IMR-90 (cell line): ENCODE measurements around the gene HDGF. TPM values are rescaled to one million over a fixed set of nuclear protein-coding genes. Genes with fewer than 3 reads are reported as not detected.

Experiments
- ATAC-seq: fragments of 200-7000 bp; cut with Tn5 transposase; 2 replicates; pipeline ENCODE4 v1.9.1; 2020; ENCODE audit warnings: low read depth, mild to moderate bottlenecking, moderate library complexity
- BruUV-seq: library from RNA; stranded (reverse); fragments of 400-500 nt; replicated peaks from 2 replicates; lab custom pipeline; 2021; lab: Mats Ljungman, UMichigan
- CTCF ChIA-PET: fragments of 300-600 bp; formaldehyde crosslinking; extraction: SDS; loops from one replicate; lab custom pipeline; 2021; ENCODE audit warnings: antibody characterized with exemption; lab: Yijun Ruan, JAX
- POLR2A ChIA-PET: fragments of 300-600 bp; sonication (Branson Sonifier 250); formaldehyde crosslinking; loops from one replicate; lab custom pipeline; 2022; ENCODE audit warnings: antibody characterized with exemption; ENCODE audit not compliant: unreplicated experiment; lab: Charles Lee
- DNase-seq: peaks from one replicate; pipeline ENCODE4 v3.0.0; 2013
- H2AFZ ChIP-seq: replicated peaks from 2 replicates; pipeline ENCODE3; 2013; ENCODE audit warnings: low read length, mild to moderate bottlenecking; ENCODE audit not compliant: poor library complexity
- H2AK5ac ChIP-seq: 2 replicates; pipeline ENCODE4 v1.6.1; 2013; ENCODE audit warnings: low read depth, low read length, inconsistent platforms
- H2AK9ac ChIP-seq: replicated peaks from 2 replicates; pipeline ENCODE3; 2013; ENCODE audit warnings: mild to moderate bottlenecking, low read depth, low read length, moderate library complexity; ENCODE audit not compliant: poor library complexity
- H2BK120ac ChIP-seq: 2 replicates; pipeline ENCODE4 v1.6.1; 2013; ENCODE audit warnings: low read depth, low read length, inconsistent platforms
- H2BK15ac ChIP-seq: 3 replicates; pipeline ENCODE4 v1.6.1; 2013; ENCODE audit warnings: low read depth, low read length, inconsistent platforms
- H2BK20ac ChIP-seq: 2 replicates; pipeline ENCODE4 v1.6.1; 2013; ENCODE audit warnings: low read depth, mild to moderate bottlenecking, inconsistent platforms, low read length, moderate library complexity
- H2BK5ac ChIP-seq: 2 replicates; pipeline ENCODE4 v1.6.1; 2013; ENCODE audit warnings: mild to moderate bottlenecking, low read depth, low read length, inconsistent platforms; ENCODE audit not compliant: poor library complexity, severe bottlenecking
- H3K14ac ChIP-seq: replicated peaks from 2 replicates; pipeline ENCODE4 v1.6.1; 2013; ENCODE audit warnings: low read depth, low read length, inconsistent platforms
- H3K18ac ChIP-seq: 2 replicates; pipeline ENCODE4 v1.6.1; 2013; ENCODE audit warnings: low read depth, low read length, control low read depth
- H3K23ac ChIP-seq: 2 replicates; pipeline ENCODE4 v1.6.1; 2013; ENCODE audit warnings: low read depth, low read length, inconsistent platforms
- H3K27ac ChIP-seq: 2 replicates; pipeline ENCODE4 v1.5.1; 2013; ENCODE audit warnings: mild to moderate bottlenecking, control low read depth, low read length; ENCODE audit not compliant: insufficient read depth
- H3K27me3 ChIP-seq: 2 replicates; pipeline ENCODE4 v1.6.1; 2013; ENCODE audit warnings: low read length; ENCODE audit not compliant: control insufficient read depth, insufficient read depth
- H3K36me3 ChIP-seq: 2 replicates; pipeline ENCODE4 v1.6.1; 2013; ENCODE audit warnings: low read length, mixed read lengths; ENCODE audit not compliant: control insufficient read depth, insufficient read depth
- H3K4ac ChIP-seq: 2 replicates; pipeline ENCODE4 v1.6.1; 2013; ENCODE audit warnings: low read depth, low read length, inconsistent platforms
- H3K4me1 ChIP-seq: 2 replicates; pipeline ENCODE4 v1.6.1; 2013; ENCODE audit warnings: low read length, mixed read lengths; ENCODE audit not compliant: control insufficient read depth, insufficient read depth
- H3K4me2 ChIP-seq: 2 replicates; pipeline ENCODE4 v1.6.1; 2013; ENCODE audit warnings: low read depth, mild to moderate bottlenecking, control low read depth, low read length, moderate library complexity
- H3K4me3 ChIP-seq: 2 replicates; pipeline ENCODE4 v1.5.1; 2013; ENCODE audit warnings: low read depth, mild to moderate bottlenecking, control low read depth, low read length, moderate library complexity; ENCODE audit not compliant: insufficient read depth
- H3K56ac ChIP-seq: 2 replicates; pipeline ENCODE4 v1.6.1; 2013; ENCODE audit warnings: low read length, inconsistent platforms; ENCODE audit not compliant: insufficient read depth; ENCODE audit errors: extremely low read depth
- H3K79me1 ChIP-seq, 2 experiments: 2 replicates each; pipeline ENCODE4 v1.6.1; 2013; ENCODE audit warnings: low read length in 2 of 2, inconsistent platforms in 1 of 2, low read depth in 1 of 2
- H3K9ac ChIP-seq: 2 replicates; pipeline ENCODE4 v1.6.1; 2013; ENCODE audit warnings: low read depth, low read length, control low read depth
- H3K9me1 ChIP-seq: 2 replicates; pipeline ENCODE4 v1.6.1; 2013; ENCODE audit warnings: low read length, inconsistent platforms; ENCODE audit not compliant: insufficient read depth
- H3K9me3 ChIP-seq: 2 replicates; pipeline ENCODE4 v1.6.1; 2013; ENCODE audit warnings: low read length; ENCODE audit not compliant: control insufficient read depth, insufficient read depth
- H4K20me1 ChIP-seq: 2 replicates; pipeline ENCODE4 v1.6.1; 2013; ENCODE audit warnings: low read length, inconsistent platforms; ENCODE audit not compliant: insufficient read depth
- H4K5ac ChIP-seq: 2 replicates; pipeline ENCODE4 v1.6.1; 2013; ENCODE audit warnings: mild to moderate bottlenecking, low read depth, low read length, control low read depth
- H4K8ac ChIP-seq, 2 experiments: 2 replicates each; pipeline ENCODE4 v1.6.1; 2013; ENCODE audit warnings: low read depth in 2 of 2, low read length in 2 of 2, control low read depth in 1 of 2, inconsistent platforms in 1 of 2
- H4K91ac ChIP-seq: 2 replicates; pipeline ENCODE4 v1.6.1; 2013; ENCODE audit warnings: low read depth, low read length, inconsistent platforms; ENCODE audit not compliant: insufficient read depth
- BHLHE40 ChIP-seq: fragments of 150-350 bp; IDR thresholded peaks from 2 replicates; pipeline ENCODE4 v1.6.1; 2016; ENCODE audit warnings: mild to moderate bottlenecking, low read depth, low read length
- CEBPB ChIP-seq: IDR thresholded peaks from 2 replicates; pipeline ENCODE4 v1.6.1; 2012; ENCODE audit warnings: low read depth, low read length, improper control_type of control experiment
- CHD1 ChIP-seq: IDR thresholded peaks from 2 replicates; pipeline ENCODE4 v1.6.1; 2012; ENCODE audit warnings: low read depth, low read length, improper control_type of control experiment
- CTCF ChIP-seq: conservative IDR thresholded peaks from 2 replicates; pipeline ENCODE4 v1.5.1; 2012; ENCODE audit warnings: mild to moderate bottlenecking, low read depth, low read length, improper control_type of control experiment
- ELK1 ChIP-seq: fragments of 150-350 bp; IDR thresholded peaks from 2 replicates; pipeline ENCODE4 v1.6.1; 2016; ENCODE audit warnings: low read depth, mild to moderate bottlenecking, low read length, moderate library complexity, borderline replicate concordance
- FOS ChIP-seq: fragments of 150-350 bp; IDR thresholded peaks from 2 replicates; pipeline ENCODE4 v1.6.1; 2016; ENCODE audit warnings: low read depth, low read length
- MAFK ChIP-seq: IDR thresholded peaks from 2 replicates; pipeline ENCODE4 v1.6.1; 2012; ENCODE audit warnings: low read depth, low read length, improper control_type of control experiment
- MAZ ChIP-seq: IDR thresholded peaks from 2 replicates; pipeline ENCODE4 v1.6.1; 2012; ENCODE audit warnings: low read depth, mild to moderate bottlenecking, low read length, improper control_type of control experiment, moderate library complexity, borderline replicate concordance
- MXI1 ChIP-seq: IDR thresholded peaks from 2 replicates; pipeline ENCODE4 v1.6.1; 2012; ENCODE audit warnings: low read depth, mild to moderate bottlenecking, low read length, moderate library complexity, borderline replicate concordance
- NFE2L2 ChIP-seq: fragments of 150-350 bp; IDR thresholded peaks from 2 replicates; pipeline ENCODE4 v1.6.1; 2016; ENCODE audit warnings: low read depth, mild to moderate bottlenecking, low read length
- POLR2A ChIP-seq: IDR thresholded peaks from 2 replicates; pipeline ENCODE4 v1.6.1; 2012; ENCODE audit warnings: mild to moderate bottlenecking, low read depth, low read length
- RAD21 ChIP-seq: IDR thresholded peaks from 2 replicates; pipeline ENCODE4 v1.6.1; 2012; ENCODE audit warnings: low read length, improper control_type of control experiment
- RCOR1 ChIP-seq: IDR thresholded peaks from 2 replicates; pipeline ENCODE4 v1.6.1; 2012; ENCODE audit warnings: mild to moderate bottlenecking, low read length, improper control_type of control experiment; ENCODE audit not compliant: insufficient replicate concordance
- RFX5 ChIP-seq: IDR thresholded peaks from 2 replicates; pipeline ENCODE4 v1.8.0; 2012; ENCODE audit warnings: low read depth, mild to moderate bottlenecking, low read length, moderate library complexity
- SMC3 ChIP-seq: fragments of 150-350 bp; IDR thresholded peaks from 2 replicates; pipeline ENCODE4 v1.6.1; 2016; ENCODE audit warnings: low read depth, mild to moderate bottlenecking, antibody characterized with exemption, low read length, moderate library complexity
- USF2 ChIP-seq: fragments of 150-350 bp; IDR thresholded peaks from 2 replicates; pipeline ENCODE4 v1.6.1; 2017; ENCODE audit warnings: mild to moderate bottlenecking, antibody characterized with exemption, low read length, low read depth
- WGBS, 2 experiments: methylation state at CpG; one replicate each; pipeline versions ENCODE4 v1.1.5 to v1.1.7; 2013; ENCODE audit warnings: missing lambda C conversion rate in 2 of 2; ENCODE audit not compliant: insufficient read length in 1 of 2; ENCODE audit errors: extremely low coverage in 2 of 2; 5-methylcytosine and 5-hydroxymethylcytosine counted together
- dilution Hi-C: fragments of 300-500 bp; cut with HindIII; formaldehyde crosslinking; loops from one replicate; pipeline ENCODE4 v1.14.3; 2018; ENCODE audit warnings: low sequenced_read_pairs; ENCODE audit not compliant: unreplicated experiment
- in situ Hi-C: fragments of 300-500 bp; cut with MboI; formaldehyde crosslinking; loops from 3 replicates; pipeline ENCODE4 v1.14.3; 2019; ENCODE audit warnings: low sequenced_read_pairs, inconsistent platforms, mixed read lengths
- intact Hi-C: fragments of 100-400 bp; cut with micrococcal nuclease; formaldehyde crosslinking; loops from 2 replicates; pipeline ENCODE4 v1.10.0; 2022
- polyA plus RNA-seq, 3 experiments: library from polyadenylated mRNA; depleted of rRNA; stranded (reverse); fragments of >200 nt; gene quantifications; 2 replicates each; pipeline ENCODE4 v1.2.3, GENCODE V29; 2012; ENCODE audit warnings: low replicate concordance in 1 of 3
- total RNA-seq: library from RNA; depleted of rRNA; stranded (reverse); fragments of >200 nt; gene quantifications from 2 replicates; pipeline ENCODE4 v1.2.3, GENCODE V29; 2012

HDGF gene
- total and polyA plus RNA-seq, 2 of the 4 experiments (the other 2 are of a cell fraction), result 94.6 to 123 TPM

- Histone ChIP-seq H2AK5ac (no peak overlapping the region), H3K4me1 (no peaks in the 10 kb centered on the region), H3K4me2 (no peak overlapping the region), H4K91ac (no peak overlapping the region), H3K9me1 (peaks cover 5% of the 10 kb centered on the region), H3K27ac (no peak overlapping the region), H3K14ac (no peak overlapping the region), H3K9me3 (no peaks in the 10 kb centered on the region), H3K9ac (no peak overlapping the region), H2AK9ac (no peak overlapping the region), H2BK5ac (no peak overlapping the region), H4K8ac (no peak overlapping the region), H3K4me3 (no peak overlapping the region), H3K56ac (no peak overlapping the region), H3K4ac (no peak overlapping the region), H2BK15ac (no peak overlapping the region), H4K5ac (no peak overlapping the region), H3K18ac (no peak overlapping the region), H2BK20ac (no peak overlapping the region), H3K79me1 (peaks cover 8 to 25% of the 10 kb centered on the region in 2 experiments), H2AFZ (no peak overlapping the region), H3K36me3 (peaks cover 32% of the 10 kb centered on the region), H2BK120ac (no peak overlapping the region), H4K20me1 (no peaks in the 10 kb centered on the region), H3K27me3 (no peaks in the 10 kb centered on the region), H3K23ac (no peak overlapping the region)
- POLR2A ChIA-PET, result no interaction called here
- BruUV-seq, result no TSS peak
- dilution Hi-C loops, result no loop called here
- TF ChIP-seq CEBPB (no peak), SMC3 (no peak), CHD1 (no peak), USF2 (no peak), MAFK (no peak), RFX5 (no peak), MAZ (no peak), NFE2L2 (no peak), RAD21 (no peak), ELK1 (no peak), RCOR1 (no peak), MXI1 (no peak), BHLHE40 (no peak), FOS (no peak), CTCF (no peak), POLR2A (no peak)
- intact Hi-C loops, result no loop called here
- DNase-seq (no peak), ATAC-seq (no peak)
- in situ Hi-C loops, result no loop called here
- WGBS, 2 experiments, result 95% methylated on average over 6 of the region's 20 CpGs; no CpG with 5 or more reads in 1 of the 2 experiments
- CTCF ChIA-PET, result interaction anchor here (1.7 kb wide), 1 partner anchor 56 kb away, joined by 3 read pairs; no protein-coding TSS in a partner anchor
These were observed 17.4 kb downstream of the HDGF start for GRCh38 chr1:156733989-156734584.
